ENCODE measurements around the gene GALNS. TPM values are rescaled to one million over a fixed set of nuclear protein-coding genes. Genes with fewer than 3 reads are reported as not detected.

GALNS gene
- total RNA-seq, 1 experiment from 2014 or later, result 29.5 TPM

- ChIA-PET CTCF (interaction anchor here (0.8 kb wide), 1 partner anchor 17 kb away, joined by 3 read pairs; no protein-coding TSS in a partner anchor), POLR2A (no interaction called here)
- no peak overlapping the region for H3K4me3 Mint-ChIP-seq
- H3K4me1 Mint-ChIP-seq, result no peaks in the 10 kb centered on the region
- H3K27me3 Mint-ChIP-seq (ENCODE audit: low read depth), result no peaks in the 10 kb centered on the region
- DNase-seq (ENCODE audit: low spot score), result no peak
- H3K36me3 Mint-ChIP-seq, result peaks cover 15% of the 10 kb centered on the region
- H3K27ac Mint-ChIP-seq, result no peak overlapping the region
- H3K9me3 Mint-ChIP-seq, result no peaks in the 10 kb centered on the region; the same call in 1 of the 2 replicates
- no peak for ATAC-seq
- TF ChIP-seq ZNF121 (CRISPR knock-in tag; IDR thresholded peaks at IDR 0.05) (no peak), TEAD1 (CRISPR knock-in tag; IDR thresholded peaks at IDR 0.05) (no peak), ZNF317 (CRISPR knock-in tag; IDR thresholded peaks at IDR 0.05; ENCODE audit: borderline replicate concordance, low read depth) (no peak), RELA (CRISPR knock-in tag; IDR thresholded peaks at IDR 0.05; ENCODE audit: borderline replicate concordance) (no peak)
- TF ChIP-seq, protein P1, sequence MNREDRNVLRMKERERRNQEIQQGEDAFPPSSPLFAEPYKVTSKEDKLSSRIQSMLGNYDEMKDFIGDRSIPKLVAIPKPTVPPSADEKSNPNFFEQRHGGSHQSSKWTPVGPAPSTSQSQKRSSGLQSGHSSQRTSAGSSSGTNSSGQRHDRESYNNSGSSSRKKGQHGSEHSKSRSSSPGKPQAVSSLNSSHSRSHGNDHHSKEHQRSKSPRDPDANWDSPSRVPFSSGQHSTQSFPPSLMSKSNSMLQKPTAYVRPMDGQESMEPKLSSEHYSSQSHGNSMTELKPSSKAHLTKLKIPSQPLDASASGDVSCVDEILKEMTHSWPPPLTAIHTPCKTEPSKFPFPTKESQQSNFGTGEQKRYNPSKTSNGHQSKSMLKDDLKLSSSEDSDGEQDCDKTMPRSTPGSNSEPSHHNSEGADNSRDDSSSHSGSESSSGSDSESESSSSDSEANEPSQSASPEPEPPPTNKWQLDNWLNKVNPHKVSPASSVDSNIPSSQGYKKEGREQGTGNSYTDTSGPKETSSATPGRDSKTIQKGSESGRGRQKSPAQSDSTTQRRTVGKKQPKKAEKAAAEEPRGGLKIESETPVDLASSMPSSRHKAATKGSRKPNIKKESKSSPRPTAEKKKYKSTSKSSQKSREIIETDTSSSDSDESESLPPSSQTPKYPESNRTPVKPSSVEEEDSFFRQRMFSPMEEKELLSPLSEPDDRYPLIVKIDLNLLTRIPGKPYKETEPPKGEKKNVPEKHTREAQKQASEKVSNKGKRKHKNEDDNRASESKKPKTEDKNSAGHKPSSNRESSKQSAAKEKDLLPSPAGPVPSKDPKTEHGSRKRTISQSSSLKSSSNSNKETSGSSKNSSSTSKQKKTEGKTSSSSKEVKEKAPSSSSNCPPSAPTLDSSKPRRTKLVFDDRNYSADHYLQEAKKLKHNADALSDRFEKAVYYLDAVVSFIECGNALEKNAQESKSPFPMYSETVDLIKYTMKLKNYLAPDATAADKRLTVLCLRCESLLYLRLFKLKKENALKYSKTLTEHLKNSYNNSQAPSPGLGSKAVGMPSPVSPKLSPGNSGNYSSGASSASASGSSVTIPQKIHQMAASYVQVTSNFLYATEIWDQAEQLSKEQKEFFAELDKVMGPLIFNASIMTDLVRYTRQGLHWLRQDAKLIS (CRISPR knock-in tag; IDR thresholded peaks at IDR 0.05; ENCODE audit: borderline replicate concordance), result no peak
Measured at GRCh38 chr16:88847654-88848053, 9.1 kb downstream of the GALNS start.

- H3K27ac Mint-ChIP-seq, result no peak overlapping the region
- DNase-seq (ENCODE audit: low spot score) (no peak), ATAC-seq (no peak)
- no peaks in the 10 kb centered on the region for H3K4me1 Mint-ChIP-seq
- TF ChIP-seq NFATC4 (CRISPR knock-in tag; IDR thresholded peaks at IDR 0.05), result no peak
- TF ChIP-seq, protein P2, sequence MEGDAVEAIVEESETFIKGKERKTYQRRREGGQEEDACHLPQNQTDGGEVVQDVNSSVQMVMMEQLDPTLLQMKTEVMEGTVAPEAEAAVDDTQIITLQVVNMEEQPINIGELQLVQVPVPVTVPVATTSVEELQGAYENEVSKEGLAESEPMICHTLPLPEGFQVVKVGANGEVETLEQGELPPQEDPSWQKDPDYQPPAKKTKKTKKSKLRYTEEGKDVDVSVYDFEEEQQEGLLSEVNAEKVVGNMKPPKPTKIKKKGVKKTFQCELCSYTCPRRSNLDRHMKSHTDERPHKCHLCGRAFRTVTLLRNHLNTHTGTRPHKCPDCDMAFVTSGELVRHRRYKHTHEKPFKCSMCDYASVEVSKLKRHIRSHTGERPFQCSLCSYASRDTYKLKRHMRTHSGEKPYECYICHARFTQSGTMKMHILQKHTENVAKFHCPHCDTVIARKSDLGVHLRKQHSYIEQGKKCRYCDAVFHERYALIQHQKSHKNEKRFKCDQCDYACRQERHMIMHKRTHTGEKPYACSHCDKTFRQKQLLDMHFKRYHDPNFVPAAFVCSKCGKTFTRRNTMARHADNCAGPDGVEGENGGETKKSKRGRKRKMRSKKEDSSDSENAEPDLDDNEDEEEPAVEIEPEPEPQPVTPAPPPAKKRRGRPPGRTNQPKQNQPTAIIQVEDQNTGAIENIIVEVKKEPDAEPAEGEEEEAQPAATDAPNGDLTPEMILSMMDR (IDR thresholded peaks at IDR 0.05), result no peak
- TF ChIP-seq, protein P3, sequence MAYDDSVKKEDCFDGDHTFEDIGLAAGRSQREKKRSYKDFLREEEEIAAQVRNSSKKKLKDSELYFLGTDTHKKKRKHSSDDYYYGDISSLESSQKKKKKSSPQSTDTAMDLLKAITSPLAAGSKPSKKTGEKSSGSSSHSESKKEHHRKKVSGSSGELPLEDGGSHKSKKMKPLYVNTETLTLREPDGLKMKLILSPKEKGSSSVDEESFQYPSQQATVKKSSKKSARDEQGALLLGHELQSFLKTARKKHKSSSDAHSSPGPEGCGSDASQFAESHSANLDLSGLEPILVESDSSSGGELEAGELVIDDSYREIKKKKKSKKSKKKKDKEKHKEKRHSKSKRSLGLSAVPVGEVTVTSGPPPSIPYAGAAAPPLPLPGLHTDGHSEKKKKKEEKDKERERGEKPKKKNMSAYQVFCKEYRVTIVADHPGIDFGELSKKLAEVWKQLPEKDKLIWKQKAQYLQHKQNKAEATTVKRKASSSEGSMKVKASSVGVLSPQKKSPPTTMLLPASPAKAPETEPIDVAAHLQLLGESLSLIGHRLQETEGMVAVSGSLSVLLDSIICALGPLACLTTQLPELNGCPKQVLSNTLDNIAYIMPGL (CRISPR knock-in tag; IDR thresholded peaks at IDR 0.05), result no peak
- TF ChIP-seq ZNF232 (CRISPR knock-in tag; IDR thresholded peaks at IDR 0.05), result no peak
- no peak for TF ChIP-seq ZNF138 (CRISPR knock-in tag; conservative IDR thresholded peaks at IDR 0.05)
- TF ChIP-seq TP53 (CRISPR knock-in tag; IDR thresholded peaks at IDR 0.05), result no peak
- no peak for TF ChIP-seq MYBL2 (CRISPR knock-in tag; IDR thresholded peaks at IDR 0.05)
- TF ChIP-seq STAT6 (CRISPR knock-in tag; conservative IDR thresholded peaks at IDR 0.05; ENCODE audit: low read depth), result no peak
- TF ChIP-seq USF2 (CRISPR knock-in tag; IDR thresholded peaks at IDR 0.05), result no peak
- H3K27me3 Mint-ChIP-seq (ENCODE audit: low read depth), result no peaks in the 10 kb centered on the region
- peaks cover 3% of the 10 kb centered on the region for H3K36me3 Mint-ChIP-seq
- H3K4me3 Mint-ChIP-seq, result no peak overlapping the region
- no peaks in the 10 kb centered on the region for H3K9me3 Mint-ChIP-seq
- POLR2A ChIA-PET, result no interaction called here
- CTCF ChIA-PET, result interaction anchor here (0.6 to 2.4 kb wide), 4 partner anchors 20 to 321 kb away, joined by 3 to 7 read pairs (median 4); no protein-coding TSS in a partner anchor
Measured at GRCh38 chr16:88846088-88846487, 10.7 kb downstream of the GALNS start.
